ENCODE measurements around the gene KLRG1. TPM values are rescaled to one million over a fixed set of nuclear protein-coding genes. Genes with fewer than 3 reads are reported as not detected.

KLRG1 gene
- total RNA-seq, result 1 to 10 TPM in 2 of 4 donors, under 1 TPM in 2; 0.46 to 1.9 (median 1.4) TPM

GRCh38 chr12:8989413-8989812, at the start of gene KLRG1:
TSS of gene KLRG1 (plus strand) at chr12:8989546. CDS start at chr12:8989636, 90 bp downstream.
- intact Hi-C loops (cut with DNase I; ENCODE audit: low total_unique reads), result no loop called here
- DNase-seq (no peak), ATAC-seq (no peak)
- peak within 1 kb of the TSS in 1 of 4 donors; percentile 7 for H3K27ac ChIP-seq
- TF ChIP-seq CTCF (IDR thresholded peaks at IDR 0.05 in 4 of 5, conservative IDR thresholded peaks at IDR 0.05 in 1 of 5), result no peak
- in situ Hi-C loops (cut with MboI; ENCODE audit: low sequenced_read_pairs in 4 of 4), result no loop called here
- H3K4me3 ChIP-seq, result no peak within 1 kb of the TSS
- H3K36me3 ChIP-seq, result no peaks in the 10 kb centered on the region
- peaks cover 0 to 3% of the 10 kb centered on the region in 2 donors for H3K4me1 ChIP-seq
- H3K9me3 ChIP-seq, result no peaks in the 10 kb centered on the region
- no peaks in the 10 kb centered on the region for H3K27me3 ChIP-seq

GRCh38 chr12:8941691-8942478, 47.5 kb upstream of the KLRG1 start:
- no peaks in the 10 kb centered on the region for H3K27me3 ChIP-seq
- DNase-seq, result no peak
- TF ChIP-seq POLR2A (IDR thresholded peaks at IDR 0.05) (no peak), CTCF (IDR thresholded peaks at IDR 0.05 in 4 of 5, conservative IDR thresholded peaks at IDR 0.05 in 1 of 5) (no peak)
- H3K4me1 ChIP-seq, result no peaks in the 10 kb centered on the region
- intact Hi-C loops (cut with DNase I; ENCODE audit: low total_unique reads) (no loop called here), in situ Hi-C loops (cut with MboI; ENCODE audit: low sequenced_read_pairs in 4 of 4) (loop anchor here in 1 of 4 donors (25.0 kb wide), 1 partner anchor 880 kb away; the partner anchor contains the start of gene C3AR1)
- ATAC-seq, result no peak
- H3K4me3 ChIP-seq, result no peak overlapping the region
- H3K27ac ChIP-seq, result no peak overlapping the region
- peaks cover 0 to 59% of the 10 kb centered on the region in 2 donors for H3K36me3 ChIP-seq
- H3K9me3 ChIP-seq, result no peaks in the 10 kb centered on the region

GRCh38 chr12:8943565-8944186, 45.7 kb upstream of the KLRG1 start:
- no peak for DNase-seq
- Histone ChIP-seq H3K4me1 (peaks cover 14% of the 10 kb centered on the region in 2 donors), H3K27ac (no peak overlapping the region), H3K4me3 (no peak overlapping the region), H3K9me3 (no peaks in the 10 kb centered on the region), H3K27me3 (no peaks in the 10 kb centered on the region), H3K36me3 (peaks cover 0 to 51% of the 10 kb centered on the region in 2 donors)
- in situ Hi-C loops (cut with MboI; ENCODE audit: low sequenced_read_pairs in 4 of 4) (loop anchor here in 1 of 4 donors (25.0 kb wide), 1 partner anchor 881 kb away; the partner anchor contains the start of gene C3AR1), intact Hi-C loops (cut with DNase I; ENCODE audit: low total_unique reads) (no loop called here)
- ATAC-seq, result no peak
- TF ChIP-seq CTCF (IDR thresholded peaks at IDR 0.05 in 4 of 5, conservative IDR thresholded peaks at IDR 0.05 in 1 of 5), result no peak
- no peak for TF ChIP-seq POLR2A (IDR thresholded peaks at IDR 0.05)

GRCh38 chr12:8946733-8947132, 42.6 kb upstream of the KLRG1 start:
- peaks cover 0 to 44% of the 10 kb centered on the region in 2 donors for H3K36me3 ChIP-seq
- in situ Hi-C loops (cut with MboI; ENCODE audit: low sequenced_read_pairs in 4 of 4), result loop anchor here in 1 of 4 donors (25.0 kb wide), 1 partner anchor 884 kb away; the partner anchor contains the start of gene C3AR1

More at GRCh38 chr12:8946733-8947132, 42.6 kb upstream of the KLRG1 start:
- Histone ChIP-seq H3K4me3 (no peak overlapping the region), H3K9me3 (no peaks in the 10 kb centered on the region), H3K27me3 (no peaks in the 10 kb centered on the region), H3K4me1 (peaks cover 23 to 30% of the 10 kb centered on the region in 2 donors), H3K27ac (no peak overlapping the region)
- intact Hi-C loops (cut with DNase I; ENCODE audit: low total_unique reads), result no loop called here
- ATAC-seq, result no peak
- TF ChIP-seq CTCF (IDR thresholded peaks at IDR 0.05 in 4 of 5, conservative IDR thresholded peaks at IDR 0.05 in 1 of 5) (no peak), POLR2A (IDR thresholded peaks at IDR 0.05) (no peak)
- no peak for DNase-seq

Measured in gastrocnemius medialis (tissue), 4 donors.